Kasumi-1 (cell line): ENCODE measurements around the gene NKAIN4.
"Not testable (repeated sequence)": the region's sequence is repeated elsewhere in the genome, so short reads cannot be mapped to it uniquely, and the experiment has no call there.

Source experiments
- DNase-seq, 2 experiments: peaks; one replicate each; lab custom pipeline; 2025; lab: John Stamatoyannopoulos, UW

The NKAIN4 gene

DNA sequence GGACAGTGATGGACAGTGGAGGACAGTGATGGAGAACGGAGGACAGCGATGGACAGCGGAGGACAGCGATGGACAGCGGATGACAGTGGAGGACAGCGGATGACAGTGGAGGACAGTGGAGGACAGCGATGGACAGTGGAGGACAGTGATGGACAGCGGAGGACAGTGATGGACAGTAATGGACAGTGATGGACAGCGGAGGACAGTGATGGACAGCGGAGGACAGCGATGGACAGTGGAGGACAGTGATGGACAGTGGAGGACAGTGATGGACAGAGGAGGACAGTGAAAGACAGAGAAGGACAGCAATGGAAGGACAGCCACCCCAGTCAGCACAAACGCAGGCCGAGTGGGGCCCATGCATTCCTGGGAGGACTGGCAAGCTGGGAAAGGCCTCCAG is 3.4 kb upstream of the NKAIN4 start:
- no peak for DNase-seq

DNA sequence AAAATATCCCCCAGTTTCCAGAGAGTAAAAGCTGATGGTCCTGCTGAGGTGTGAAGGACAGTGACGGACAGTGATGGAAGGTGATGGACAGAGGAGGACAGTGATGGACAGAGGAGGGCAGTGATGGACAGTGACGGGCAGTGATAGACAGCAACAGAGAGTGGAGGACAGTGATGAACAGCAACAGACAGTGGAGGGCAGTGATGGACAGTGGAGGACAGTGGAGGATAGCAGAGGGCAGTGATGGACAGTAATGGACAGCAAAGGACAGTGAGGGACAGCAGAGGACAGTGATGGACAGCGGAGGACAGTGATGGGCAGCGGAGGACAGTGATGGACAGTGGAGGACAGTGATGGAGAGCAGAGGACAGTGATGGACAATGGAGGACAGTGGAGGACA is 2.7 kb upstream of the NKAIN4 start:
- DNase-seq = no peak

DNA sequence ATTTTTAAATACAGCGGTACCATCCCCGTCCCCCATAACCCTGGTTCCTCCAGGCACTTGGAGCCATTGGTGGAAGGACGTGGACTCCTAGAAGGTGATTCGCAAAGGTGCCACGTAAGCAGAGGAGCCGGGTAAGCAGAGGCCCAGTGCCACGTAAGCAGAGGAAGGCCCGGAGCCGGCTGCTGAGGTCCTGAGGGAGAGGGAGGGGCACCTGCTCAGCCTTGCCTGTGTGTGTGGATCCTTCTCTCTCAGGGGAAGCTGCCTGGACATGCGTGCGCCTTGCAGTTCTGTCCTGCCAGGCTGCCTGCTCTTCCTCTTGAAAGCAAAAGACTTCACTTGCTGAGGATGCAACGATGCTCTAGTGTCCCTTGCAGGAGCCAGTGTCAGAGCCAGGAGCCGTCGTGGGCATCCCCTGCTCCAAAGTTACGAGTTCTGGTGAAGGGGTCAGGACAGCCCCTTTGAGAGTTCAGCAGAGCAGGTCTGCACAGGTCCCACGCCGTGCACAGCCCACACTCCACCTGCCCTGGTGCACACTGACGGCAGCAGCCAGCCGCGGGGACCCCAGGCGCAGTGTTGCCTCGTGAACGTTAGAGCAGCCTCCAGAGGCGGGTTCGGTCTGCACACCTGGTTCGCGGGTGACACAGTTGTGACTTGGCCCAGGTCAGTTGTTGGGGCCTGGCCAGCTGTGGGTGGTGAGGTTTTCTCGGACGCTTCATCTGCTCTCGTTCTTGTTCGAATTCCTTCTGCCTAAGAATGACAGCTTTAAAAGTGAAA is 1.9 kb upstream of the NKAIN4 start:
- no peak for DNase-seq

DNA sequence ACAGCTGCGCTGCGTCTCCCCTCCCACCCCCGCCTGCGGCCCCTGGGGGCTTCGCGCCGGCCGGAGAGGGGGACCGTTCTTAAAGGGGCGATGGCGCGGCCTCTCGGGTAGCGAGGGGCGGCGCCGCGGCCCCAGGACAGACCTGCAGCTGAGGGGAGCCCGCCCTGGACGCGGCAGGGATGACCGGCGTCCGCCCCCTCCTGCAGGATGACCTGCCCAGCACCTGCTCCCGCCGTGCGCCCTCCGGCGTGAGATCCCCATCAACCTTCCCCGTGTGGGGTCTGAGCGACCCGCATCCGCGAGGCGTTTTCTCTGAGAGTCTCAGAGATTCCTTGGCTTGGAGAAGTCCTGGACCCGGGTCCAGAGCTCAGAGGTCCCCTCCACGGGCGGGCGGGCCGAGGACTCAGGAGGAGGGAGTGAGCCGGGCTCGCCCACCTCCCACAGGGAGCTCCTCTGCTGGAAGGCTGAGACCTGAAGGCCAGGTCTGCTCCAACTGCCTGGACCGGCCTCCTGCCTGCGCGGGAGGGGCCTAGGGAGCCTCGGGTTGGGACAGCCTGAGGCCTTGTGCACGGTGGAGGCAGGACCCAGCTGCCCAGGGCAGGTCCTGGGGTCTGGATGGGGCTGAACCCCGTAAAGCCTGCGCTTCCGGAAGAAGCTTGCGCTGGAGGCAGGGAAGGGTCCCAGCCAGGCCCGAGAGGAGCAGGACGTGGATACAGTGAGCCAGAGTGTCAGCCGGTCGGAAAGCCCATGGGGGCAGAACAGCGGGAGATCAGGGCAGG is 532 bp upstream of the NKAIN4 start:
- DNase-seq = no peak

DNA sequence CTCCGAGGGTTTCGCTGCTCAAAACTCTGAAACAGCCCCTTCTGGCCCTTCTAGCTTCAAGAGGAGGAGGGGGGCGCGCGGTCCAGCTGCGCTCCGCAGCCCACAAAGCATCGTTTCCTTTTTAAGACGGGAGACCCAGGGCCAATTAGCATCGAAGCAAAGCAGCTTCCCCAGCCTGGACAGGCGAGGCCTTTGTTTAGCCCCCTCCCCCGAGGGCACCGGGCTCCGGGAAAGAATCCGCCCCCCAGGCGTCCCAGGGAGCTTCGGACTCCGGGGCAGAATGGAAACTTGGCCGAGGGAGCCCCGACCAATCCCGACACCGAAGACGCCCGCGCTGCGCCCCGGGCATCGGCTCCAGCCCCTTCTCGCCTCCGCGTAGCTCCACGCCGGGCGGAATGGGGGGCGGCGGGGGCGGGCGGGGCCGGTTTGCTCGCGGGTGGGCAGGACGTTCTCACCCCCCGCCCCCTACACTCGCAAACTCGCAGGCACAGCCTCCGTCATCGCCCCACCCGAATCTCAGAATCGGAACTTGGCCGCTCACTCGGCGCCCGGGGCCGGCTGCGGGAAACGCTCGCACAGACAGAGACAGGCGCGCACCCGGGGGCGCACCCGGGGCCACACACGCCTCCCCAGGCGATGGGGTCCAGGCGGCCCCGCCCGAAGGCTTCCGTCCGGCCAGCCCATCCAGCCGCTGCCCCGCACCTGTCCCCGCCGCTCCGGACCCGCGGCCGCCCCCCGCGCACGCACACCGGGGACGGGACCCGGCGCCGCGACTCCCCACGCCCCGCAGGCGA is 628 bp downstream of the NKAIN4 start:
- DNase-seq = no peak

DNA sequence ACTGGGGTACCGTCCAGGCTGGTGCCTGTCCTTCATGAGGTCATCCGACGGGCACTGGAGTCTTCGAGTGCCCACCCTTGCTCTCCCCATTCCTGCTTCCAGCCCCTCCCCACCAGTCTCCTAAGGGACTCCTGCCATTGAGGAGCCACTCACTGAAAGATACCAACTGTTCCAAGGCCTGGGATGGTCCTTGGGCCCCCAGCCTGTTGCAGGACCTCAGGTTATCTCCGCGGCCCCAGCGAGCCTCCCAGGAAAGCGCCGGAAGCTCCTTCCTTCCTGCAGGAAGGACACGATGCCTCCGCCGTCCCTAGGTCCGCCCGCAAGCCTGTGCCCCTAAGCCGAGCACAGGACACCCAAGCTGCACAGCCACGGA is 1.2 kb downstream of the NKAIN4 start:
- DNase-seq = no peak

DNA sequence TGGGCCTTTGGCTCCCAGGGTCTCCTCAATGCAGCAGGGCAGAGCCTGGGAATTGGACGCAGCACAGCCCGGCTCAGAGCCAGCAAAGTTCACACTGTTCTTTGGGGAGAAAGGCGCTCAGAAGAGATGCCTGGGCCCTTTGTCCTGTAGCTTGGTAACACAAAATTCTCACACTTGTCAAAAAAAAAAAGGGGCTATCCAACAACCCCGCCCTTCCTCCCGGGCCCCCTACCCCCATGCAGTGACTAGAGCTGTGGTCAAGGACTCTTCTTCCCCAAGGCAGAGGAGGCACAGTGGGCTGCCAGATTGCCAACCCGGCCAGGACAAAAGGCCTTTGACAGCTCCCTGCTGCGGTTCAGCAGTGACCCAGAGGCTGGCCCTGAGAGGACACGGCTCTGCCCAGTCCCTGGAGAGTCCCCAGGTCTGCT is 2.0 kb downstream of the NKAIN4 start:
- DNase-seq = no peak

DNA sequence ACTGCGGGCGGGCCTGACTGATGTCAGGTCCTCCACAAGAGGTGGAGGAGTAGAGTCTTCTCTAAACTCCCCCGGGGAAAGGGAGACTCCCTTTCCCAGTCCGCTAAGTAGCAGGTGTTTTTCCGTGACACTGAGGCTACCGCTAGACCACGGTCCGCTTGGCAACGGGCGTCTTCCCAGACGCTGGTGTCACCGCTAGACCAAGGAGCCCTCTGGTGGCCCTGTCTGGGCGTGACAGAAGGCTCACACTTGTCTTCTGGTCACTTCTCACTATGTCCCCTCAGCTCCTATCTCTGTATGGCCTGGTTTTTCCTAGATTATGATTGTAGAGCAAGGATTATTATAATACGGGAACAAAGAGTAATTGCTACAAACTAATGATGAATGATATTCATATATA is 2.9 kb downstream of the NKAIN4 start:
- DNase-seq = not testable (repeated sequence)

DNA sequence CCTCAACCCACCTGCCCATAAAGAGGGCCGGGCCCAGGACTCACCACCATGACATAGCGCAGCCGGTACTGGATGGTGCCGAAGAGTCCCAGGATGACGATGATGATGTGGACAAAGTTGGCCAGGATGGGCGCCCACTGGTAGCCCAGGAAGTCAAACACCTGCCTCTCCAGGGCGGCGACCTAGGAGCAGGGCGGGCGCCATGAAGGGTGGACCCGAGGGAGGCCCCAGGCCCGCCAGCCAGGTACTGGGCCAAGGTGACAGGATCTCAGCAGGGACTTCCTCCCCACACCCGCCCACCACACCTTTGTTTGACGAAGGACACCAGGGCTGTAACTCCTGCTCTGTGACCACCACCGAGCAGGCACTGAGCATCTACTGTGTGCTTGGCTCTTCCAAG is 4.4 kb downstream of the NKAIN4 start:
- DNase-seq = no peak

DNA sequence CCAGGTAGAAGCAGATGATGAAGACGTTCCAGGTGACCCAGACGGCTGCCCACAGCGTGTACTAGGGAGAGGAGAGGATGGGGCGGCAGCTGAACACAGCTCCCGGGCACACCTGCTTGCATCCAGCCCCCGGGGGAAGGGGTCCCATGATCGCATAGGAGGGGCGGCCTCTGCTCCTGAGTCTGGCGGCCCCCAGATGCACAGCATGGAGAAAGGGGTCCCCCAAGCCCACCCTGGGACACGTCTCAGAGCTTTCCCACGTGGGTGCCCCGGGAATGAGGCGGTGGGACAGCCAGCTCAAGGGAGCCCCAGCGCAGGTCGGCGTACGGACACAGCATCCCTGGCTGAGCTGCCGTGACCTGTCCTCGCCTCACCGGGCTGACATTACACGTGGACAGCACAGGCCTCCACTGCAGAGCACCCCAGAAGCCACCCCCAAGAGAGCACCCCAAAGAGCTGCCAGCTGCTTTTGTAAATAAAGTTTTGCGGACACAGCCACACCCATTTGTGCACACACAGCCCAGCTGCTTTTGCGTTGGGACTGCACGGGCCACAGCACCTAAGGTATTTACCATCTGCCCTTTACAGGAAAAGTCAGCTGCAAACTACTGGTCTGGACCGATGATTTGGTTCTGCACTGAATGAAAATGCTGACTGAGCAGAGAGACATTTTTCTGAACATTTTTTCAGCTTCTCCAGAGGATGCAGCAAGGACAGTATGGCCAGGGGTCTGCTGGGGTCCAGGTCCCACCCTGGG is 5.2 kb downstream of the NKAIN4 start:
- DNase-seq = no peak

DNA sequence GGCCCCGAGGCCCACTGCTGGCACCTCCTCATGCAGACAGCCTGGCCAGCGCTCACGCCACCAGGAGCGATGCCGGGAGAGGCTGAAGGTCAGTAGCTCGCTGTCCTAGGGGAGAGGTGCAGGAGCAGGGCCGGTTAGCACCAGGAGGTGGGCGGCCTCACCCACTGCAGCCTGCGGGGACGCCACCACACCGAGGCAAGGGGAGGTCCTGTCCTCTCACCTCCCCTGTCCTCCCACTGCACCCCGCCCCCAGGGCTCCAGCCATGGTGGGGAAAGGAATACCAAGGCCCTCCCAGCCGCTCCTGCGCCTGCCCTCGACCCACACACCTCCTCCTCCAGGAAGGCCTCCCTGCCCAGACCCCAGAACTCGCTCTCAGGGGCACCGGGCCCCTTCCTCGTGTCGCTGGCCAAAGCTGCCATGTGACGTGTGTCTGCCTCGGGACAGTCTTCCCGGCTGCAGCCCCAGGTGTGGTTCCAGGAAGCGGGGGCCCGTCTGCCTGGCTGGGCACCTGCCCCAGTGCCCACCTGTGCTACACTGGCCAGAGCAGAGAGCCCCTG is 6.5 kb downstream of the NKAIN4 start:
- DNase-seq = no peak

DNA sequence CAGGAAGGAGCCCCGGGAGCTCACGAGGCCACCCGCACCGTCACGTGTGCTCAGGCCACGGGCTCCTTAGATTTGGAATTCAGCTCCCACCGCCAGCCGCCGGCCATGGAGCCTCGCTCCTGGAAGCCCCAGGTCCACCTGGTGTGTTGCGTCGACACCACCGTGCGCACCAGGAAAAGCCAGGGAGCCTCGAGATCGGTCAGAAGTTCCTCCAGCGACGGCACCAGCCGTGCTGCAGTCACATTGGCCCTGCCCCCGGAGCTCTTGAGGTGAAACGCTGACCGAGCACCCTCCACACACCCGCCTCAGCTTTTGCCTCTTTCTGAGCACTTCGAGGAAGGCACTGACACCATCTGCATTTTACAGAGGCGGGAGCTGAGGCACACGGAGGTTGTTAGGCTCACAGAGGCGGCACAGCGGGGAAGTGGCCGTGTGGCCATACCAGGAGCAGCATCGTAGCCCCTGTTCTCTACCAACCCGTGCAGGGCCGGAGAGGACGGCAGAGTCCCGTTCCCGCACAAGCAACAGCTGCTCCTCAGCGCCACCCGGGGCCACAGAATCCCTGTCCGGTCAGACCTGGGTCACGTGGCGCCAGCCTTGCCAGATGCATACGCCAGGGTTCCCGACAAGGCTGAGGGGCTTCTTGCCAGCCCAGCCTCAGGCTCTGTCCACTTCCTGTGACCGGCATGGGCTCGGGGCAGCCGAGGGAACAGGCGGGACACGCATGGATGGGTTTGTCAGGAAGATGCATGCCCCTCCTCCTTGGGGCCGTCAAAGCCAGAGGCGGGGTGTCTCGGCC is 7.6 kb downstream of the NKAIN4 start:
- DNase-seq = no peak

DNA sequence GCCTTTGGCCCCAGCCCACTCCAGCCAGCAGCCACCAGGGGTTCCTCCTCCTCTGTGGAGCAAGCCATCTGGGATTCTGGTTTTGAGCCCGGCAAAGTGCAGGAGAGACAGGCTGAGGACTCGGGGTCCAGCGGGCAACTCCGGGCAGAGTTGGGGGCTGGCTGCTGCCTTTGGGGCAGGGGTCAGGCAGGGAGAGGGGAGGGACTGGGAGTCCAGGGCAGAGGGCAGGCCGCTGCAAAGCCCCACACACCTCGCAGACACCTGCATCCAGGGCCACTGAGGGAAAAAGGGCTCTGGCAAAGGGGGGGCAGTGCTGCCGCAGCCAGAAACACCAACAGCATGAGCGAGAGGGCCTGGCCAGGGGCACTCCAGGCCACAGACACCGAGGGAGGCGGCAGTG is 9.8 kb downstream of the NKAIN4 start:
- no peak for DNase-seq

DNA sequence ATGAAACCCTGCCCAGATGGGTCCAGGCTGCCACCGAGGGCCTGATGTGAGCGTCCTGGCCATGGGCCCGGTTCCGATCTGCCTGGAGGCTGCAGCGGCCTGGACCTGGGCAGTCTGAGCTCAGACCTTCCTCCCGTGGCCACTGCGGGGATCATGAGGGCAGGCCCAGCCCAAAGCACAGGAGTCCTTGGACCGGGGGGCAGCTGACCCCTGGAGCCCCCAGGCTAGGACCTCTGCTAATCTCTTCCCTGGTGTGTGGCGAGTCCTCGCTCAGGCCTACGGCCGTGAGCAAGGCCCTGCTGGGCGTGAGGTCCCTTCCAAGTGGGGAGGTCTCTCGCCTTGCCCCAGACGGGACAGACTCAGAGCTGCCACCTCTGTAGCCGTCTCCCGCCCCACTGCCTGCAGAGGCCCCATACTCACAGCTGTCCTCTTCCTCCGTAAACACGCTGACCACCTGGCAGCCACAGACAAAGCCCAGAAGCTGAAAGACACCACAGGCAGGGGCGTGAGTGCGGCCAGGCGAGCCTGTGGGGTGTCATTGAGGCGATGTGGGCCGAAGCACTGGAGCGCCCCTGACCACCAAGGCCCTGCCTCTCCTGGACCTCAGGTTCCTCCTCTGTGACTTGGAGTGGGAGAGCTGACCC is 10.5 kb downstream of the NKAIN4 start:
- no peak for DNase-seq

DNA sequence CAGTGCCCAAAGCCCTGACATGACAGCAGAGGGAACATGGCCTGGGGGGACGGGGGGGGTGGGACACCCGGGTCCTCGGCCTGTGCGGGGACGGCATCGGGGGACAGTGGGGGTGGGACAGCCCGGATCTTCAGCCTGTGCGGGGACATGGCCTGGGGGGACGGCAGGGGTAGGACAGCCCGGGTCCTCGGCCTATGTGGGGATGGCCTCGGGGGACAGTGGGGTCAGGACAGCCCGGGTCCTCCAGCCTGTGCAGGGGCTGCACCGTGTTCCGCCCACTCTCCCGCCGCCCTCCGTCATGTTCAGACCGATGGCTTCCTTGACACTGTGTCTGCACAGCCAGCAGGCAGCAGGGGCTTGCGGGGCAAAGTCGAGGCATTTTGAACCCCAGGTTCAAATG is 11.5 kb downstream of the NKAIN4 start:
- no peak for DNase-seq

DNA sequence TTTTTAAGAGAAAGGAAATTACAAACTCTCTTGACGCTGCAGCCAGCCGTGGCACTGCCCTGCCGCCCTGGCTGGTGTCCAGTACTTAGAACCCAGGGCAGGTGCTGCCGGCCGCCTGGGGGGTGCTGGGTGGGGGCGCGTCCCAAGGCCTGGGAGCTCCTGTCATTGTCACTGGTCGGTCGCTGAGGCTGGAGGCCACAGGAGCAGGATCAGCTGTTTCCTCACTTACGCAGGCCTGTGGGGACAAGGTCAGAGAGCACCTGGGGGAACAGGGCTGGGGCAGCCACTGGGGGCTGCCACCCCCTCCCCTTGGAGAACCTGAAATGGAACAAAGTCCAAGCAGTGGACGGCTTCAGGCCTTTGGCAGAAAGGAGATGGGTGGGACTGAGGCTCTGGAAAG is 13.0 kb downstream of the NKAIN4 start:
- DNase-seq = no peak

DNA sequence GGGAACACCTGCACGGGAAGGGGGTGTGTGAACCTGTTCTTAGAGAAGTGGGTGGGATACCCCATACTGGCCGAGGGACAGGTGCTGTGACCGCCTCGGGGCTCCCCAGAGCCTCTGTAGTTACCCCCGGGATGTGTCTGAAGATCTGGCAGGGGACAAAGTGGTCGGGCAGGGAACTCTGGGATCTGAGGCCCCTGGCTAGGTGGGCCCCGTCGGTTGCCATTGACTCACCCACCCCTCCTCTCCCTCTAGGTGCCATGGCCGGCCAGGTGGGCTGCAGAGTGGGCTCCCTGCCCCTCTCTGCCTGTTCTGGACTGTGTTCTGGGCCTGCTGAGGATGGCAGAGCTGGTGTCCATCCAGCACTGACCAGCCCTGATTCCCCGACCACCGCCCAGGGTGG is 14.3 kb downstream of the NKAIN4 start:
- DNase-seq = no peak

DNA sequence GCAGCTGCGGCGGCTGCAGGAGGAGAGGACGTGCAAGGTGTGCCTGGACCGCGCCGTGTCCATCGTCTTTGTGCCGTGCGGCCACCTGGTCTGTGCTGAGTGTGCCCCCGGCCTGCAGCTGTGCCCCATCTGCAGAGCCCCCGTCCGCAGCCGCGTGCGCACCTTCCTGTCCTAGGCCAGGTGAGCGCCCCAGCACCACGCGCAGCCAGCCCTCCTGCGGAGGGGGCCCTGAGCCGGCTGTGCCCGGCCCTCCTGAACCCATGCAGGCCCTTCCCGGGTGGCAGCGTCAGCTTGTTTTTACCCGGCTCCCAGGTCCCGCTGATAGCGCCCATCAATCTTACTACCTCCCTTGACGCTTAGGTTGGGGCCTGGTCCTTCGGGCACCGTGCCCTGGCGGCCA is 14.8 kb downstream of the NKAIN4 start:
- no peak for DNase-seq

DNA sequence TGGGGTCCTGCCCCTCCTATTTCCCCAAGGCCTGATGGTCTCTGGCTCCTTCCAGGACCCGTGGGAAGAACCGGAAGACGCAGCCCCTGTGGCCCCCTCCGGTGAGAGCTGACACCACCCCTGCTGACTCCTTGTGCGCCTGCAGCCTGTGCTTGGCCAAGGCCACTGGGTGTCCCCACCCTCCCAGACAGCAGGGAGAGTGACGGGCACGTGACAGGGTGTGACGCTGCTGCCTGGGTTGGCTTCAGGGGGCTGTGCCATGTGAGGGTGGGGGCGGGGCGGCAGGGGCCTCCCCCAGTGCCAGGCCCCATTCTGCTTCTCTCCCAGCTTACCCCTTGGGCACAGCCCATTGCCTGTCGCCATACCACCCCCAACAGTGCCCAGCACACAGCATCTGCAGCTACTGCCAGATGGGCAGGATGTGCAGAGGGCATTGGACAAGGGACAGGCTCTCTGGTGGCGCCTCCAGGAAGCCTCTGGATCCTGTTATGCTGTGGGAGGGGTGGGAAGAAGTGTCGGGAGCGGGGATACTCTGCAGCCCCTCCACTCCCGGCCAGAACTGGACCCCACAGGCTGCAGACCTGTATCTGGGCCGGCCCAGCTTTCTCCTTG is 15.6 kb downstream of the NKAIN4 start:
- DNase-seq = no peak

DNA sequence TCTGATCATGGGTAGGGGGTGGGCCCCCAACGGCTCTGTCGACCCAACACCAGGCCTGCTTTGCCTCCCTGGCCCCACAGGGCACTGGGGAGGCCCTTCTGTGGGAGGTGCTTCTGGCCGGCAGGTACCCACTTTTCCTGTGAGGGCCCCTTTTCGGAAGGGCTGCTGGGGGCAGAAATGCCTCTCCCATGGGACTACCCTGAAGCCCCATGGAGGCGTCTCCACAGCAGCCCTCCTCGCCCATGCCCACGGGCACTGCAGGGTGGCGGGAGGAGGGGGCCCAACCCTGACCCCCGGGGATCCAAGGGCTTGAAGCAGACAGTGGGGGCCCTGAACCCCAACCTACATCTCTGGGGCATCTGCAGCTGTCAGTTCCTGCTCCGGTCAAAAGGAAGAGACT is 16.2 kb downstream of the NKAIN4 start:
- DNase-seq = no peak
